GM12801 (cell line): ENCODE results near the gene ZNF771.

Experiments used
- CTCF ChIP-seq: IDR thresholded peaks from one replicate; pipeline ENCODE4 v1.5.1; 2011; ENCODE audit warnings: control low read depth; ENCODE audit not compliant: insufficient read length; ENCODE audit errors: extremely low read depth

The ZNF771 gene

GRCh38 chr16:30371248-30371816, 36.1 kb upstream of the ZNF771 start:
- TF ChIP-seq CTCF: no peak

GRCh38 chr16:30372038-30372712, 35.2 kb upstream of the ZNF771 start:
- no peak for TF ChIP-seq CTCF

- TF ChIP-seq CTCF: no peak
Measured at GRCh38 chr16:30372725-30373124, 34.7 kb upstream of the ZNF771 start.

GRCh38 chr16:30374538-30374937, 32.9 kb upstream of the ZNF771 start, which contains the start of gene MYL11:
MYL11 (plus strand) TSS chr16:30374802; CDS start chr16:30374858, 56 bp downstream.
- TF ChIP-seq CTCF: no peak

- TF ChIP-seq CTCF: no peak
Measured at GRCh38 chr16:30375864-30376263, 31.5 kb upstream of the ZNF771 start.

- TF ChIP-seq CTCF: no peak
Measured at GRCh38 chr16:30376461-30376902, 30.9 kb upstream of the ZNF771 start.

- TF ChIP-seq CTCF: no peak
Measured at GRCh38 chr16:30377050-30377811, 30.2 kb upstream of the ZNF771 start.
